Mesothelial cell of epicardium (in vitro differentiated cells): ENCODE measurements around the gene RPRML. TPM values are rescaled to one million over a fixed set of nuclear protein-coding genes. Genes with fewer than 3 reads are reported as not detected.

ENCODE experiments used
- DNase-seq, 2 experiments: peaks; one replicate each; pipeline ENCODE4 v3.0.0; 2021; ENCODE audit warnings: low spot score in 2 of 2; ENCODE audit not compliant: unreplicated experiment in 2 of 2
- H3K27ac Mint-ChIP-seq: 2 replicates; pipeline ENCODE4 v1.8.0; 2021; ENCODE audit warnings: mixed read lengths
- H3K27me3 Mint-ChIP-seq: 2 replicates; pipeline ENCODE4 v1.8.0; 2021; ENCODE audit warnings: low read depth, mixed read lengths
- H3K36me3 Mint-ChIP-seq: 2 replicates; pipeline ENCODE4 v1.8.0; 2021; ENCODE audit warnings: mixed read lengths
- H3K4me1 Mint-ChIP-seq: 2 replicates; pipeline ENCODE4 v1.8.0; 2021; ENCODE audit warnings: mixed read lengths
- H3K4me3 Mint-ChIP-seq: 2 replicates; pipeline ENCODE4 v1.8.0; 2021; ENCODE audit warnings: mild to moderate bottlenecking, moderate library complexity, mixed read lengths
- H3K9me3 Mint-ChIP-seq: 2 replicates; pipeline ENCODE4 v1.8.0; 2021; ENCODE audit warnings: mixed read lengths
- CTCF ChIP-seq: fragments of 200-600 bp; sonication (generic); IDR thresholded peaks from one replicate; pipeline ENCODE4 v1.5.0; 2021; ENCODE audit warnings: antibody characterized with exemption; ENCODE audit not compliant: unreplicated experiment
- total RNA-seq: library from RNA; stranded (reverse); gene quantifications from 3 replicates; pipeline ENCODE4 v1.2.1, GENCODE V29; 2021

Gene RPRML
- total RNA-seq, 1 donor from 2014 or later, result not detected

DNA sequence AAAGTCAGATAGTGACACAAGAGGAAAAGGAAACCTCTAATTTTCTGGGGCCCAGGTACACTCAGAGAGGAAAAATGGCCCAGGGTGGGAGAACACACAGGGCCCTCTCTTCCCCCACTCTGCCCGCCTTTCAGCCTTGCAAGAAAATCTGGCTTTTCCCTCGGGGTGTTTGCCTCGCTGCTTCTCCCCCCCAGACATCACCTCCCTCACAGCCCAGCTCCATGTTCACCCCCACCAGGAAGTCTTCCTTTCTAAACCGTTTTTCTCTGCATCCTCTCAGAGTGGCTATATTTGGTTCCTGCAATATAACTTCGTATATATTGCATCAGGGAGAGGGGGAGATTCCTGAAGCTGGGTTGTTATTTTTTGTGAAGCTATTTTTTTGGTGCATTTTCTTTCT is 27.3 kb downstream of the RPRML start:
- Mint-ChIP-seq H3K27me3 (peaks cover 3% of the 10 kb centered on the region), H3K27ac (no peak overlapping the region), H3K4me3 (no peak overlapping the region), H3K36me3 (peaks cover 4% of the 10 kb centered on the region), H3K4me1 (no peaks in the 10 kb centered on the region), H3K9me3 (peaks cover 3% of the 10 kb centered on the region)
- TF ChIP-seq CTCF, result no peak
- DNase-seq, result no peak

GRCh38 chr17:46950997-46951621 is 27.9 kb downstream of the RPRML start:
- Mint-ChIP-seq H3K27me3 (peaks cover 3% of the 10 kb centered on the region), H3K4me1 (no peaks in the 10 kb centered on the region), H3K27ac (no peak overlapping the region), H3K9me3 (peaks cover 3% of the 10 kb centered on the region), H3K36me3 (peaks cover 1% of the 10 kb centered on the region), H3K4me3 (no peak overlapping the region)
- no peak for TF ChIP-seq CTCF
- DNase-seq, result no peak

DNA sequence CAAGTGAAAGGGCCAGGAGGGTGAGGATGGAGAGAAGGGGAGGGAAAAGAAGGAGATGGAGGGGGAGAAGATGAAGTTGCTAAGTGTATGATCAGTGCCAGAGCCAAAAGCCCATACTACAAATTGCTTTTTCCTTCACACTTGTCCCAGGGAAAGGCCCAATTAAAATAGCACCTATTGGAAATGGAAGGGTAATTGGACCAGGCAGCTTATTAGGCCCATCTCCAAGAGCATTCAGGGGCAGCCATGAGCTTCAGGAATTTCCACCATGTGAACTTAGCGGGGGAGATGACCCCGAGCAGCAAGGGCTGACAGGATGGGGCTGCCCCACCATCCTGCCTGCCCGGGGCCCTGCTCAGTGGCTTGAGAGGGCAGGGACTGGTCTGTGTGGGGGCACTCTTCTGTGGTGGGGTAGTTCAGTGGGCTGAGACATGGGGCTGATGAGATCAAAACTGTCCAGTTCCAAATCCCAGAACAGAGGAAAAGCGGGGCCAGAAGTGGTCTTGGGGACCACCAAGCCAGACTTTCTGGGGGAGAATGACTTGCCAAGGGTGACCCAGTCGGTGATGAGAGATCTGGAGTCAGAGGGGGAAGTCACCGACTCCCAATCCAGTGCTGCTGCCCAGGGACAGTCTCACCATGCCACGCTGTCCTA is 28.6 kb downstream of the RPRML start:
- Mint-ChIP-seq H3K9me3 (peaks cover 3% of the 10 kb centered on the region), H3K4me1 (peaks cover 5% of the 10 kb centered on the region), H3K4me3 (no peak overlapping the region), H3K27ac (no peak overlapping the region), H3K36me3 (no peaks in the 10 kb centered on the region), H3K27me3 (peaks cover 3% of the 10 kb centered on the region)
- DNase-seq, result no peak
- TF ChIP-seq CTCF, result no peak

GRCh38 chr17:46949291-46950174 is 29.5 kb downstream of the RPRML start:
- Mint-ChIP-seq H3K27me3 (peaks cover 3% of the 10 kb centered on the region), H3K4me3 (no peak overlapping the region), H3K9me3 (peaks cover 3% of the 10 kb centered on the region), H3K36me3 (no peaks in the 10 kb centered on the region), H3K27ac (no peak overlapping the region), H3K4me1 (peaks cover 12% of the 10 kb centered on the region)
- TF ChIP-seq CTCF, result no peak
- no peak for DNase-seq

- no peak for DNase-seq
- Mint-ChIP-seq H3K4me3 (no peak overlapping the region), H3K4me1 (peaks cover 20% of the 10 kb centered on the region), H3K36me3 (no peaks in the 10 kb centered on the region), H3K27ac (no peak overlapping the region), H3K27me3 (peaks cover 3% of the 10 kb centered on the region), H3K9me3 (no peaks in the 10 kb centered on the region)
- no peak for TF ChIP-seq CTCF
Observed at GRCh38 chr17:46948544-46948943, 30.5 kb downstream of the RPRML start.
